OCI-LY1 (cell line): Measurements from ENCODE around the gene MAST4.

Experiments used
- CTCF ChIP-seq: fragments of 200-600 bp; sonication (generic), shearing (Covaris generic); IDR thresholded peaks from 2 replicates; pipeline ENCODE4 v1.5.1; 2017; ENCODE audit warnings: mild to moderate bottlenecking, antibody characterized with exemption, low read length, moderate library complexity, mixed read lengths
- EZH2 ChIP-seq: fragments of 200-600 bp; sonication (generic), shearing (Covaris generic); IDR thresholded peaks from 2 replicates; pipeline ENCODE4 v1.8.0; 2017; ENCODE audit warnings: borderline replicate concordance, mixed run types, mild to moderate bottlenecking, antibody characterized with exemption, low read length, moderate library complexity, mixed read lengths

- TF ChIP-seq CTCF (no peak), EZH2 (no peak)
Measured at GRCh38 chr5:67030289-67031056, 434.3 kb downstream of the MAST4 start.
